ENCODE measurements around the gene PRRG4.
"Not testable (repeated sequence)": the region's sequence is repeated elsewhere in the genome, so short reads cannot be mapped to it uniquely, and the experiment has no call there.

Gene PRRG4

DNA sequence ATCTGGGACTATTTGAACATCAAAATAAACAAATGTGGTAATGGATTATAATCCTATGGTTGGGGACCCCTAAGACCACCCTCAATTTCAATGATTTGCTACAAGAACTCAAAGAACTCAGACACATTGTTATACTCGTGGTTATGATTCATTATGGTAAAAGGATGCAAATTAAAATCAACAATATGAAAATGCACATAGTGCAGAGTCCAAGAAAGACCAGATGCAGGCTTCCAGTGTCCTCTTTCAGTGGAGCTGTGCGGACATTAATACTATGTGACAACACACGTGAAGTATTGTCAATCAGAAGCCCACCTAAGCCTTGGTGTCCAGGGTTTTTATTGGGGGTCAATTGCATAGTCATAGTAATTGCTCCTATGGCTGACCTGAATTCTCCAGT lies 53.7 kb downstream of the PRRG4 start:
- Mint-ChIP-seq H3K27me3 (no peaks in the 10 kb centered on the region), H3K4me3 (no peak overlapping the region), H3K27ac (no peak overlapping the region), H3K36me3 (ENCODE audit: low read depth) (no peaks in the 10 kb centered on the region), H3K4me1 (ENCODE audit: low read depth) (no peaks in the 10 kb centered on the region), H3K9me3 (no peaks in the 10 kb centered on the region)
- intact Hi-C loops (cut with micrococcal nuclease) = loop anchor here (5.0 kb wide), 1 partner anchor 236 kb away; no protein-coding TSS in a partner anchor

DNA sequence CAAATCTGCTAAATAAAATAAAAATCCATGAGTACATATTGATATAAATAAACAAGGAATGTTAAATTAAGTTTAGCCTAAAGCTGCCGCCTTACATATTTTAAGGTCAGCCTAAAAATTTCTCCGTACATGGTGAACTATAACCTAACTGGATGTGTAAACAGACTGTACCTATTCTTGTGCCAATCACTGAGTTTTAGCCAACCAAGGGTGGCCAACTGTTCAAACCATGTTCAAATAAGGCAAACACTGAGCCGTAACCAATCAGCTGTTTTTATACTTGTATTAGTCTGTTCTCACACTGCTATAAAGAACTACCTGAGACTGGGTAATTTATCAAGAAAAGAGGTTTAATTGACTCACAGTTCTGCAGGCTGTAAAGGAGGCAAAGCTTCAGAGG lies 54.3 kb downstream of the PRRG4 start:
- H3K4me3 Mint-ChIP-seq = no peak overlapping the region
- intact Hi-C loops (cut with micrococcal nuclease) = loop anchor here (5.0 kb wide), 1 partner anchor 237 kb away; no protein-coding TSS in a partner anchor
- no peaks in the 10 kb centered on the region for H3K36me3 Mint-ChIP-seq (ENCODE audit: low read depth)
- no peaks in the 10 kb centered on the region for H3K9me3 Mint-ChIP-seq
- no peaks in the 10 kb centered on the region for H3K27me3 Mint-ChIP-seq
- no peak overlapping the region for H3K27ac Mint-ChIP-seq
- no peaks in the 10 kb centered on the region for H3K4me1 Mint-ChIP-seq (ENCODE audit: low read depth)

DNA sequence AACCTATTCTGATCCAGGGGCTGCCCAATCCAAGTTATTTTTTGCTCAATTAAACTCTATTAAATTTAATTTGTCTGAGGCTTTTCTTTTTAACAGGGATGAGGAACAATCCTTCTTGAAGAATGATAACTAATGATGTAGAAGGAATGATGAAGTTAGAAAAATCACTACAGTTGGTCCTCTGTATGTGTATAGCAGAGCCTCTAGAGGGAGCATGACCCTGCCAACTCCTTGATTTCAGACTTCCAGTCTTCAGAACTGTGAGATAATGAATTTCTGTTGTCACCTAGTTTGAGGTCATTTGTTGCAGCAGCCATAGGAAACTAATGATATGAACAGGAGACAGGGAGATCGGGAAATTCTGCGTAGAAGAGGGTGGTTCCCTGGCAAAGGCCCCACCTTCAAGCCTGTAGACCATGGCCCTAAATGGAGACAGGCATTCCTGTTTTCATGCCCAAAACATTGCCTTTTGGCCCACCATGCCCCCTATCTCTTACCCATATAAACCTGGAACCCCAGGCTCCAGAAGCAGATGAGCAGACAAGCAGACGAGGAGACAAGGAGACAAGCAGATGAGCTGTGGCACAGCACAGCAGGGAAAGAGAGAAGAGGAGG lies 55.1 kb downstream of the PRRG4 start:
- no peaks in the 10 kb centered on the region for H3K36me3 Mint-ChIP-seq (ENCODE audit: low read depth)
- H3K27ac Mint-ChIP-seq = no peak overlapping the region
- no peak overlapping the region for H3K4me3 Mint-ChIP-seq
- no peaks in the 10 kb centered on the region for H3K27me3 Mint-ChIP-seq
- H3K4me1 Mint-ChIP-seq (ENCODE audit: low read depth) = no peaks in the 10 kb centered on the region
- no peaks in the 10 kb centered on the region for H3K9me3 Mint-ChIP-seq
- intact Hi-C loops (cut with micrococcal nuclease) = loop anchor here (5.0 kb wide), 1 partner anchor 238 kb away; no protein-coding TSS in a partner anchor

DNA sequence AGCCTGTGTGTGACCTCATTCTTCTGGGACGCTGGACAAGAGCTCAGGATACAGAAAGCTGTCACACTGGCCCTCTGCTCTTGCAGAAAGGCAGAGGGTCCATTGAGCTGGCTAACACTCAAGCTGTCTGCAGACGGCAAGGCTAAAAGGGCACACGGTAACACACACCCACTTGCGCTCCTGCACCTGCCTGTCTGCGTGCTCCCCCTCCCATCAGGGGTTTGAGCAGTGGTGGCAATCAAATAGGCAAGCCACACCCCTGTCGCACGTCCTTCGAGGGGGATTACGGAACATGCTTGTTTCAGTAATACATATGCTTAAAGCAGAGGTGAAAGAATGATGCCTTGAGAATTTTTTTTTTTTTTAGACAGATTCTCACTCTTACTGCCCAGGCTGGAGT lies 55.8 kb downstream of the PRRG4 start:
- Mint-ChIP-seq H3K4me1 (ENCODE audit: low read depth) (no peaks in the 10 kb centered on the region), H3K27me3 (peaks cover 3% of the 10 kb centered on the region), H3K27ac (no peak overlapping the region), H3K4me3 (no peak overlapping the region), H3K9me3 (no peaks in the 10 kb centered on the region), H3K36me3 (ENCODE audit: low read depth) (no peaks in the 10 kb centered on the region)
- intact Hi-C loops (cut with micrococcal nuclease) = no loop called here

DNA sequence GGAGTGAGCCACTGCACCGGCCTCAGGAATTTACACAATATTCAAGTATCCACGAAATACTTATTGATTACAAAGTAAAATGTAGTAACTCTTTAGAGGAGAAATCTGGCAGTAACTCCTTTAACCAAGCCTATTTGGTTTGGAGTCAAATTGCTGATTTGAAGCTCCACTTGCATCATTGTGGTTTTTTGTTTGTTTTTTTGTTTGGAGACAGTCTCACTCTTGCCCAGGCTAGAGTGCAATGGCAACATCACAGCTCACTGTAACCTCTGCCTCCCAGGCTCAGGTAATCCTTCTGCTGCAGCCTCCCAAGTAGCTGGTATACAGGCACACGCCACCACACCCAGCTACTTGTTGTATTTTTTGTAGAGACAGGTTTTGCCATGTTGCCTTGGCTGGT lies 56.5 kb downstream of the PRRG4 start:
- H3K36me3 Mint-ChIP-seq (ENCODE audit: low read depth) = no peaks in the 10 kb centered on the region
- H3K4me3 Mint-ChIP-seq = no peak overlapping the region
- H3K9me3 Mint-ChIP-seq = no peaks in the 10 kb centered on the region
- intact Hi-C loops (cut with micrococcal nuclease) = no loop called here
- H3K4me1 Mint-ChIP-seq (ENCODE audit: low read depth) = peaks cover 2% of the 10 kb centered on the region
- no peak overlapping the region for H3K27ac Mint-ChIP-seq
- H3K27me3 Mint-ChIP-seq = peaks cover 3% of the 10 kb centered on the region

DNA sequence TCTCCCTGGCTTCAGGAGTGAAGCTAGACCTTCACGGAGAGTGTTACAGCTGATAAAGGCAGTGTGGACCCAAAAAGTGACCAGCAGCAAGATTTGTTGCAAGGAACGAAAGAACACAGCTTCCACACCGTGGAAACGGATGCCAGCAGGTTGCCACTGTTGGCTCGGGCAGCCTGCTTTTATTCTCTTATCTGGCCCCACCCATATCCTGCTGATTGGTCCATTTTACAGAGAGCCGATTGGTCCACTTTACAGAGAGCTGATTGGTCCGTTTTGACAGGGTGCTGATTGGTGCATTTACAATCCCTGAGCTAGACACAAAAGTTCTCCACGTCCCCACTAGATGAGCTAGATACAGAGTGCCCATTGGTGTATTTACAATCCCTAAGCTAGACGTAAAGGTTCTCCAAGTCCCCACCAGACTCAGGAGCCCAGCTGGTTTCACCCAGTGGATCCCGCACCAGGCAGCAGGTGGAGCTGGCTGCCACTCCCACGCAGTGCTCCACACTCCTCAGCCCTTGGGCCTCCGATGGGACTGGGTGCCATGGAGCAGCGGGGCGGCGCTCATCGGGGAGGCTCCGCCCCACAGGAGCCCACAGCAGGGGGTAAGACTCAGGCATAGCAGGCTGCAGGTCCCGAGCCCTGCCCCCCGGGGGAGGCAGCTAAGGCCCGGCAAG lies 58.1 kb downstream of the PRRG4 start:
- H3K9me3 Mint-ChIP-seq; H3K27ac Mint-ChIP-seq; H3K27me3 Mint-ChIP-seq; H3K36me3 Mint-ChIP-seq (ENCODE audit: low read depth); H3K4me3 Mint-ChIP-seq; intact Hi-C loops (cut with micrococcal nuclease): not testable (repeated sequence)
- peaks cover 11% of the 10 kb centered on the region for H3K4me1 Mint-ChIP-seq (ENCODE audit: low read depth)

DNA sequence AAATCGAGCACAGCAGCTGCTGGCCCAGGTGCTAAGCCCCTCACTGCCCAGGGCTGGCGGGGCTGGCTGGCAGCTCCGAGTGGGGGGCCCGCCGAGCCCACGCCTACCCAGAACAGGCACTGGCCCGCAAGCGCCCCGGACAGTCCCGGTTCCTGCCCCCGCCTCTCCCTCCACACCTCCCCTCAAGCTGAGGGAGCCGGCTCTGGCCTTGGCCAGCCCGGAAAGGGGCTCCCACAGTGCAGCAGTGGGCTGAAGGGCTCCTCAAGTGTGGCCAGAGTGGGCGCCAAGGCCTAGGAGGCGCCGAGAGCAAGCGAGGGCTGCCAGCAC lies 58.6 kb downstream of the PRRG4 start:
- H3K9me3 Mint-ChIP-seq; H3K27ac Mint-ChIP-seq; H3K36me3 Mint-ChIP-seq (ENCODE audit: low read depth); H3K27me3 Mint-ChIP-seq; intact Hi-C loops (cut with micrococcal nuclease); H3K4me3 Mint-ChIP-seq: not testable (repeated sequence)
- H3K4me1 Mint-ChIP-seq (ENCODE audit: low read depth) = peaks cover 11% of the 10 kb centered on the region

DNA sequence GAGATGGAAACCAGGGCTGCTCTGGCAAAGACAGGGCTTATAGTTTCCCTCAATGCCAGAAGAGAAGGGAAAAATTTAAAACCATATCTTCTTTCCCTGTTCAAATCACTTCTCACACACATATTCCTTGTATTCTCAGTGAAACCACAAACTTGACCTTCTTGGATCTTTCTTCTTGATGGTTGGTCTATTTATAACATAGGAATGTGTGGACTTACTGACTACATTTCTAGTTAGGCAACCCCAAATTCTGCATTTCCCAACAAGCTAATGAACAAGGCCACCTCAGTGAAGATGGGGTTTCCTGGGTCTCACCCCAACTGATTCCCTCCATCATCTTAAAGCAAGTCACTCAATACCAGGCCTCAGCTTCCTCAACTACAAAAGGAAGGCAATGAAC lies 59.1 kb downstream of the PRRG4 start:
- Mint-ChIP-seq H3K9me3 (no peaks in the 10 kb centered on the region), H3K4me3 (no peak overlapping the region), H3K27me3 (peaks cover 3% of the 10 kb centered on the region), H3K4me1 (ENCODE audit: low read depth) (peaks cover 11% of the 10 kb centered on the region), H3K27ac (no peak overlapping the region), H3K36me3 (ENCODE audit: low read depth) (peaks cover 12% of the 10 kb centered on the region)
- intact Hi-C loops (cut with micrococcal nuclease) = no loop called here

DNA sequence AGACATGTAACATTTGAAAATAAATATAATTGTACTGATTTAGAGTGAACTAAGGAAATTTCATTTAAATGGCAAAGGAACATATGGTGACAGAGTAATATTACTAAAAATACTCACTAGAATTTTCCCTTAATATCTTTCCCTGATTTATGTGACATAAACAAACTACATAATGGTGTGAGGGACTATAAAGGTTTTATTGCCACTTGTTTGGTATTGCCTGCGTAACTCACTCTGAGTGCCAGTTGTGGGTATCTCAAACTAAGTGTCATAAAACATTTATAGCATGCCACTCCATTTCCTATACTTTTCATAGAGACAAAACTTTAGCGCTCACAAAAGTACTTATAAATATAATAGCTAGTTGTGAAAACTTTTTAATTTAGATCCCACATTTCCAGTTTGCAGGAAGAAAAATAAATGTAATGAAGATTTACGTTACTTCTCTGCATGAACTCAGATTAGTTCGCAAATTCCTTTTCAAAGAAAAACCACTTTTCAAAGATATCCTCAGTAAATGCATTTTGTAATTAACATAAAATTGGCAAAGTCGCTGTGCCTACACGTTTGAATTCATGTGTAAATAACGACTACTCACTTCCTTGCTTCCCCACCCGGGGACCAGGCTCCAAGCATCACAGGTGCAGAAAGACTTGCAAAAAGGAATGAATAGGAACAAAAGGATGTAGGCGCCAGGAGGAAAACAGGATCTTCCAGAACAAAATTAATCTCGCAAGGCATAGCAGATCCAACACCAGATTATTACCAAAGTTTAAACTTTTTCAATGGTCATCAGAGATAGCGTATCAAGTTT lies 61.3 kb downstream of the PRRG4 start:
- Mint-ChIP-seq H3K4me1 (ENCODE audit: low read depth) (peaks cover 11% of the 10 kb centered on the region), H3K4me3 (no peak overlapping the region), H3K36me3 (ENCODE audit: low read depth) (peaks cover 16% of the 10 kb centered on the region), H3K27ac (peak overlapping the region; percentile 88), H3K9me3 (no peaks in the 10 kb centered on the region), H3K27me3 (peaks cover 3% of the 10 kb centered on the region)
- intact Hi-C loops (cut with micrococcal nuclease) = loop anchor here (5.0 kb wide), 3 partner anchors 59 to 171 kb away; no protein-coding TSS in a partner anchor

DNA sequence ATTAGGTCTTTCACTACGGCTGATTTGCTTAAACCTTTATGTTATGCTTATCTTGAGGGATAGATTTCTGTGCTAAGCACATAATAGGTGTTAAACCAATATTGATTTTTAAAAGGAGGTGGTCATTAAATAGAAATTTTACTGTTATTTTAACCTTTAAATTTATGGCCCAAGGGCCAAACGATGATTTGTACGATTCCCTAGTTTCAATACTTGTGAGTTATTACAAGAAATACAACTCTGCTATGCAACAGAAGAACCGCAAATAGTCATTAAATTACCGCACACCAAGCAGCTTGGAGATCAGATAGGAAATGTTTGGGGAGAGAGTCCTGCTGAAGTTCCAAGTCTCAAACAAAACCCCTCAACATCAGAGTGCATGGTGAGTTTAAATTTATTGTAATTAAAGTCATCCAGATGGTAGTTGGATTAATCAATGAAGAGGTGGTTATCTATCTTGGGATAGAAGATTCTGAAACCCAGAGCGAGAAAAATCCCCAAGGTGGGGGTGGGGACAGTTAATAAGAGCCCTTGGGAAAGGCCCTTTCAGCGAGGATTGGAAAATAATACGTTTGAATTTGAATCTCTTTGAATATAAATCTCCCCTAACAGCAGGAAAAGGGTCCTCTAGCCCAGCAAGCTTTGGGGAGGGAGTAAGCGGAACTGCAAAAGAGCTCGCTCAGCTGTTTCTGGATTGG lies 62.1 kb downstream of the PRRG4 start:
- intact Hi-C loops (cut with micrococcal nuclease) = loop anchor here (5.0 kb wide), 3 partner anchors 60 to 170 kb away; no protein-coding TSS in a partner anchor
- peaks cover 11% of the 10 kb centered on the region for H3K4me1 Mint-ChIP-seq (ENCODE audit: low read depth)

DNA sequence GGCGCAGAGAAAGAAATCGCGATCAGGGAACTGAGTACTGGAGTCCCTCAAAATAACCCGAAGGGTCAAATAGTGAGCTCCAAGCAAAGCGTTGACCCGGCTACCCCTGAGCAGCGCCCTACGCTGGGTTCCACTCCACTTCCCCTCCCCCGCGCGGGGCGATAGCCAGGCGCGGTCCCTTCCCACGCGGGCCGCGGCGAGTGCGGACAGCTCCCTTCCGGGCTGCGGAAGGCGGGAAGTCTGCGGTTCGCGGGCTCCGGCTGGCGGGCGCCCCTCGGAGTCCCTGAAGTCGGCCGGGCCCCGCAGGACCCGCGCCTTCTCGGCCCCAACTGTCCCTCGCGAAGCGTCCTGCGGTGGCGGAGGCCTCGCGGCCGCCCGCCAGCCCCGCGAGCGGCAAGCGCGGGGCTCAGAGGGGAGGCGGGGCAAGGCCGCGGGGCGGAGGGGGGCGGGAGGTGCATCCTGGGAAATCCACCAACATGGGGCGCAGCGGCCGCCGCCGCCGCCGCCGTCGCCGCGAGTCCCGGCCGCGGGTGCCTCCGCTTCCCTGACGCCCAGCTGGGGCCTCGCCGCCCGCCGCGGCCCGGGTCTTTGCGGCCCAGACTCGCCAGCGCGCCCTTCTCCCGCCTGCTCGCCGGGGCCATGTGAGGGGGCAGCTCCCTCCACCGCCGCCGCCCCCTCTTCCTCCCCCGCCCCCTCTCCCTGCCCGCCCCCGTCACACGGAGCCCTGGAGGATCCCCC lies 62.8 kb downstream of the PRRG4 start, which contains the start of gene QSER1:
Gene QSER1 (plus strand): TSS at position 457 of the 738 bp plus-strand sequence. CDS start 315 bp downstream, outside the sequence.
- Mint-ChIP-seq H3K9me3 (no peaks in the 10 kb centered on the region), H3K4me1 (ENCODE audit: low read depth) (peaks cover 15% of the 10 kb centered on the region), H3K4me3 (peak within 1 kb of the TSS; percentile 92), H3K27ac (peak within 1 kb of the TSS; percentile 88), H3K27me3 (peaks cover 3% of the 10 kb centered on the region), H3K36me3 (ENCODE audit: low read depth) (peaks cover 16% of the 10 kb centered on the region)
- intact Hi-C loops (cut with micrococcal nuclease) = loop anchor here (5.0 kb wide), 3 partner anchors 60 to 170 kb away; no protein-coding TSS in a partner anchor

More for the DNA sequence above, 62.1 kb downstream of the PRRG4 start:
- peak overlapping the region; percentile 92 for H3K4me3 Mint-ChIP-seq
- H3K36me3 Mint-ChIP-seq (ENCODE audit: low read depth) = peaks cover 16% of the 10 kb centered on the region
- H3K27ac Mint-ChIP-seq = peak overlapping the region; percentile 88
- H3K9me3 Mint-ChIP-seq = no peaks in the 10 kb centered on the region
- H3K27me3 Mint-ChIP-seq = peaks cover 3% of the 10 kb centered on the region

DNA sequence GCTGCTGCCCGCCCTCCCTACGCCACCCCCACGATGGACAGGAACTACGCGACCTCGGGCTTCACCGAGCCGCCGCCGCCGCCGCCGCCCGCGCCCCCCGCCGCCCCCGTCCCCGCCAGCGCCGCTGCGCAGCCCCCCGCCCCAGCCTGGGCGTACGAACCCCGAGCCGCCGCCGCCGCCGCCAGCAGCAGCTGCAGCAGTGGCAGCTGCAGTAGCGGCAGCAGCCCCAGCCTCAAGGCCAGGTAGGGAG lies 63.3 kb downstream of the PRRG4 start:
- H3K4me1 Mint-ChIP-seq (ENCODE audit: low read depth) = peaks cover 20% of the 10 kb centered on the region
- intact Hi-C loops (cut with micrococcal nuclease) = loop anchor here (5.0 kb wide), 3 partner anchors 61 to 169 kb away; no protein-coding TSS in a partner anchor
- peak overlapping the region; percentile 88 for H3K27ac Mint-ChIP-seq
- peaks cover 3% of the 10 kb centered on the region for H3K27me3 Mint-ChIP-seq
- no peaks in the 10 kb centered on the region for H3K9me3 Mint-ChIP-seq
- peak overlapping the region; percentile 92 for H3K4me3 Mint-ChIP-seq
- H3K36me3 Mint-ChIP-seq (ENCODE audit: low read depth) = peaks cover 16% of the 10 kb centered on the region
